Lower leg skin (tissue), 3 donors: ENCODE measurements around the gene GIGYF2.

Experiments used
- POLR2A ChIP-seq, 2 donors: fragments of 450-650 bp; IDR thresholded peaks; one replicate each; pipeline ENCODE4 v1.6.1; 2016 to 2017; ENCODE audit warnings: antibody characterized with exemption in 2 of 2, mild to moderate bottlenecking in 1 of 2, moderate library complexity in 1 of 2
- TF ChIP-seq, protein P1 (sequence below), 3 donors: fragments of 450-650 bp; IDR thresholded peaks; one replicate each; pipeline ENCODE4 v1.5.1; 2016; ENCODE audit warnings: antibody characterized with exemption in 3 of 3, mild to moderate bottlenecking in 3 of 3, moderate library complexity in 2 of 3

DNA sequence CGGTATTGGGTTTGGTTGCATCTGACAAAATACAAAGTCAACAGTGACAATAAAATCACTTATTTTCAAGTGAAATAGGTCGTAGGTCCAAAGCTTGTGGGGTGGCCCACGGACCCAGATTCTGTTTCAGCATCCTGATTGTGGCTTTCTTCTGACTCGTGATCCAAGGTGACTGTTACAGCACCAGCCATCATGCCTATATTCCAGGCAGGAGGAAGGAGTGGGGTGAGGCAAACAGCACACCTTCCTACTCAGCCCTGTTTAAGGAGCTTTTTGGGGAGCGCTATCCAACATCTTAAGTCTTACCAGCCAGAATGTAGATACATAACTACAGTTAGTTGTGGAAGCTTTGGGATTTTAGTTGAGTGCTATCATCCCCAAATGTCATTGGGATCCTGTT is 164.2 kb downstream of the GIGYF2 start:
- TF ChIP-seq, protein P1, sequence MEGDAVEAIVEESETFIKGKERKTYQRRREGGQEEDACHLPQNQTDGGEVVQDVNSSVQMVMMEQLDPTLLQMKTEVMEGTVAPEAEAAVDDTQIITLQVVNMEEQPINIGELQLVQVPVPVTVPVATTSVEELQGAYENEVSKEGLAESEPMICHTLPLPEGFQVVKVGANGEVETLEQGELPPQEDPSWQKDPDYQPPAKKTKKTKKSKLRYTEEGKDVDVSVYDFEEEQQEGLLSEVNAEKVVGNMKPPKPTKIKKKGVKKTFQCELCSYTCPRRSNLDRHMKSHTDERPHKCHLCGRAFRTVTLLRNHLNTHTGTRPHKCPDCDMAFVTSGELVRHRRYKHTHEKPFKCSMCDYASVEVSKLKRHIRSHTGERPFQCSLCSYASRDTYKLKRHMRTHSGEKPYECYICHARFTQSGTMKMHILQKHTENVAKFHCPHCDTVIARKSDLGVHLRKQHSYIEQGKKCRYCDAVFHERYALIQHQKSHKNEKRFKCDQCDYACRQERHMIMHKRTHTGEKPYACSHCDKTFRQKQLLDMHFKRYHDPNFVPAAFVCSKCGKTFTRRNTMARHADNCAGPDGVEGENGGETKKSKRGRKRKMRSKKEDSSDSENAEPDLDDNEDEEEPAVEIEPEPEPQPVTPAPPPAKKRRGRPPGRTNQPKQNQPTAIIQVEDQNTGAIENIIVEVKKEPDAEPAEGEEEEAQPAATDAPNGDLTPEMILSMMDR (IDR thresholded peaks at IDR 0.05): no peak
- TF ChIP-seq POLR2A (IDR thresholded peaks at IDR 0.05): no peak
